Measurements from ENCODE around the gene PAPPA. TPM values are rescaled to one million over a fixed set of nuclear protein-coding genes. Genes with fewer than 3 reads are reported as not detected.

PAPPA gene
- total and polyA plus RNA-seq, 2 donors, result 0.28 to 0.34 TPM

- Histone ChIP-seq H3K36me3 (ENCODE audit: control insufficient read depth in 2 of 2, insufficient read depth in 2 of 2, low read length in 1 of 2) (no peaks in the 10 kb centered on the region), H3K9me3 (ENCODE audit: control insufficient read depth in 2 of 2, insufficient read depth in 1 of 2, low read length in 1 of 2) (no peaks in the 10 kb centered on the region), H3K27ac (ENCODE audit: low read depth in 1 of 2, low read length in 1 of 2) (no peak overlapping the region), H3K27me3 (ENCODE audit: control insufficient read depth in 2 of 2, insufficient read depth in 1 of 2, low read length in 1 of 2) (no peaks in the 10 kb centered on the region), H3K4me1 (ENCODE audit: control insufficient read depth in 2 of 2, insufficient read depth in 2 of 2, low read length in 2 of 2) (no peaks in the 10 kb centered on the region), H3K4me3 (ENCODE audit: low read length in 2 of 2) (no peak overlapping the region)
- WGBS, result 42% methylated on average over 2 of the region's 2 CpGs
- no peak for DNase-seq (ENCODE audit: low read depth in 6 of 9, low spot score in 9 of 9)
Measured at GRCh38 chr9:116133163-116133562, 20.4 kb upstream of the PAPPA start.

DNA sequence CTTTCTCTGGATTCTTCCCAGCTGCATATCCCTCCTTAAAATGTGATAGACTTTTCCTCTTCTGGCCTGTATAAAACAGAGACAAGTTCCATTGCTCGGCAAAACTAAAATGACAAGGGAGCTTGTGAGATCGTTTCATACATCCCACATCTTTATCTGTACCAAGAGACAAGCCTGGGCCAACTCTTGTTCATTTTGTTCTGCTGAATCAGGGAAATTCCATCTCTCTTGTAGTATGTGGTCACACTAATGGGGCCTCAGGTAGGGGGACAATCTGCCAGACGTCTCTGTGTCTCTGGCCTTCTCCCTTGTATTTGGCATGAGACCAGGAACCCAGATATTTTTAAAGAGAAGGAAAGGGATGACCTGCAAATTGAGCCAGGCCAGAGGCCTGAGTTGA, 18.6 kb upstream of the PAPPA start:
- H3K36me3 ChIP-seq (ENCODE audit: control insufficient read depth in 2 of 2, insufficient read depth in 2 of 2, low read length in 1 of 2), result no peaks in the 10 kb centered on the region
- no peaks in the 10 kb centered on the region for H3K27me3 ChIP-seq (ENCODE audit: control insufficient read depth in 2 of 2, insufficient read depth in 1 of 2, low read length in 1 of 2)
- no peak for DNase-seq (ENCODE audit: low read depth in 6 of 9, low spot score in 9 of 9)
- no peaks in the 10 kb centered on the region for H3K4me1 ChIP-seq (ENCODE audit: control insufficient read depth in 2 of 2, insufficient read depth in 2 of 2, low read length in 2 of 2)
- H3K4me3 ChIP-seq (ENCODE audit: low read length in 2 of 2), result no peak overlapping the region
- no peaks in the 10 kb centered on the region for H3K9me3 ChIP-seq (ENCODE audit: control insufficient read depth in 2 of 2, insufficient read depth in 1 of 2, low read length in 1 of 2)
- no peak overlapping the region for H3K27ac ChIP-seq (ENCODE audit: low read depth in 1 of 2, low read length in 1 of 2)
- 81% methylated on average over 3 of the region's 3 CpGs for WGBS

DNA sequence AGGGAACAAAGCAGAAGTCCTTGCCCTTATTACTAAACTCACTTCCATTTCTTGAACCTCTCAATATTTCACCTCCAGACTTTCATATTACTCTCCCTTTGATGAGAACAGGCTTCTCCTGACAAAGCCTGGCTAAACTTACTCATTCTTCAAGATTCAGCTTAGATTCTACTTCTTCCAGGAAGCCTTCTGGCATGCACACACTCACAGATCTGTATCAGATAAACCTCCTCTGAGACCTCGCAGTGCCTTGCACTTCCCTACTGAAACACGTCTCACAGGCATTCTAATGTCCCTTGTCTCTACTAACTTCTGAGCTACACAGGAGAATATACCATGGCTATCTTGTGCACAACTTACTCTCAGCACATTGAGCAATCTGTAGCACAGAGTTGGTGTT, 16.6 kb upstream of the PAPPA start:
- Histone ChIP-seq H3K4me1 (ENCODE audit: control insufficient read depth in 2 of 2, insufficient read depth in 2 of 2, low read length in 2 of 2) (no peaks in the 10 kb centered on the region), H3K9me3 (ENCODE audit: control insufficient read depth in 2 of 2, insufficient read depth in 1 of 2, low read length in 1 of 2) (no peaks in the 10 kb centered on the region), H3K4me3 (ENCODE audit: low read length in 2 of 2) (no peak overlapping the region), H3K36me3 (ENCODE audit: control insufficient read depth in 2 of 2, insufficient read depth in 2 of 2, low read length in 1 of 2) (no peaks in the 10 kb centered on the region), H3K27me3 (ENCODE audit: control insufficient read depth in 2 of 2, insufficient read depth in 1 of 2, low read length in 1 of 2) (no peaks in the 10 kb centered on the region), H3K27ac (ENCODE audit: low read depth in 1 of 2, low read length in 1 of 2) (no peak overlapping the region)
- 78% methylated on average over 2 of the region's 2 CpGs for WGBS
- no peak for DNase-seq (ENCODE audit: low read depth in 6 of 9, low spot score in 9 of 9)

GRCh38 chr9:116137581-116137980, 16.0 kb upstream of the PAPPA start:
- Histone ChIP-seq H3K4me3 (ENCODE audit: low read length in 2 of 2) (no peak overlapping the region), H3K4me1 (ENCODE audit: control insufficient read depth in 2 of 2, insufficient read depth in 2 of 2, low read length in 2 of 2) (no peaks in the 10 kb centered on the region), H3K27ac (ENCODE audit: low read depth in 1 of 2, low read length in 1 of 2) (no peak overlapping the region), H3K9me3 (ENCODE audit: control insufficient read depth in 2 of 2, insufficient read depth in 1 of 2, low read length in 1 of 2) (no peaks in the 10 kb centered on the region), H3K36me3 (ENCODE audit: control insufficient read depth in 2 of 2, insufficient read depth in 2 of 2, low read length in 1 of 2) (no peaks in the 10 kb centered on the region), H3K27me3 (ENCODE audit: control insufficient read depth in 2 of 2, insufficient read depth in 1 of 2, low read length in 1 of 2) (no peaks in the 10 kb centered on the region)
- WGBS, result 92% methylated on average over 5 of the region's 5 CpGs
- no peak for DNase-seq (ENCODE audit: low read depth in 6 of 9, low spot score in 9 of 9)

GRCh38 chr9:116141864-116142561, 11.6 kb upstream of the PAPPA start:
- no peak for DNase-seq (ENCODE audit: low read depth in 6 of 9, low spot score in 9 of 9)
- 94% methylated on average over 6 of the region's 6 CpGs for WGBS

GRCh38 chr9:116142706-116143492, 10.7 kb upstream of the PAPPA start:
- H3K27me3 ChIP-seq (ENCODE audit: control insufficient read depth in 2 of 2, insufficient read depth in 1 of 2, low read length in 1 of 2), result no peaks in the 10 kb centered on the region
- H3K27ac ChIP-seq (ENCODE audit: low read depth in 1 of 2, low read length in 1 of 2), result no peak overlapping the region
- WGBS, result 92% methylated on average over 5 of the region's 5 CpGs
- no peak for DNase-seq (ENCODE audit: low read depth in 6 of 9, low spot score in 9 of 9)
- H3K4me3 ChIP-seq (ENCODE audit: low read length in 2 of 2), result no peak overlapping the region
- H3K36me3 ChIP-seq (ENCODE audit: control insufficient read depth in 2 of 2, insufficient read depth in 2 of 2, low read length in 1 of 2), result no peaks in the 10 kb centered on the region
- H3K9me3 ChIP-seq (ENCODE audit: control insufficient read depth in 2 of 2, insufficient read depth in 1 of 2, low read length in 1 of 2), result no peaks in the 10 kb centered on the region
- H3K4me1 ChIP-seq (ENCODE audit: control insufficient read depth in 2 of 2, insufficient read depth in 2 of 2, low read length in 2 of 2), result no peaks in the 10 kb centered on the region

More at GRCh38 chr9:116141864-116142561, 11.6 kb upstream of the PAPPA start:
- H3K27me3 ChIP-seq (ENCODE audit: control insufficient read depth in 2 of 2, insufficient read depth in 1 of 2, low read length in 1 of 2), result no peaks in the 10 kb centered on the region
- no peak overlapping the region for H3K4me3 ChIP-seq (ENCODE audit: low read length in 2 of 2)
- no peaks in the 10 kb centered on the region for H3K9me3 ChIP-seq (ENCODE audit: control insufficient read depth in 2 of 2, insufficient read depth in 1 of 2, low read length in 1 of 2)
- no peaks in the 10 kb centered on the region for H3K4me1 ChIP-seq (ENCODE audit: control insufficient read depth in 2 of 2, insufficient read depth in 2 of 2, low read length in 2 of 2)
- H3K27ac ChIP-seq (ENCODE audit: low read depth in 1 of 2, low read length in 1 of 2), result no peak overlapping the region
- no peaks in the 10 kb centered on the region for H3K36me3 ChIP-seq (ENCODE audit: control insufficient read depth in 2 of 2, insufficient read depth in 2 of 2, low read length in 1 of 2)

- no peak overlapping the region for H3K27ac ChIP-seq (ENCODE audit: low read depth in 1 of 2, low read length in 1 of 2)
- H3K4me3 ChIP-seq (ENCODE audit: low read length in 2 of 2), result no peak overlapping the region
- no peaks in the 10 kb centered on the region for H3K27me3 ChIP-seq (ENCODE audit: control insufficient read depth in 2 of 2, insufficient read depth in 1 of 2, low read length in 1 of 2)
- 73% methylated on average over 5 of the region's 5 CpGs for WGBS
- no peaks in the 10 kb centered on the region for H3K36me3 ChIP-seq (ENCODE audit: control insufficient read depth in 2 of 2, insufficient read depth in 2 of 2, low read length in 1 of 2)
- no peaks in the 10 kb centered on the region for H3K9me3 ChIP-seq (ENCODE audit: control insufficient read depth in 2 of 2, insufficient read depth in 1 of 2, low read length in 1 of 2)
- no peaks in the 10 kb centered on the region for H3K4me1 ChIP-seq (ENCODE audit: control insufficient read depth in 2 of 2, insufficient read depth in 2 of 2, low read length in 2 of 2)
- no peak for DNase-seq (ENCODE audit: low read depth in 6 of 9, low spot score in 9 of 9)
Measured at GRCh38 chr9:116144038-116144437, 9.6 kb upstream of the PAPPA start.

DNA sequence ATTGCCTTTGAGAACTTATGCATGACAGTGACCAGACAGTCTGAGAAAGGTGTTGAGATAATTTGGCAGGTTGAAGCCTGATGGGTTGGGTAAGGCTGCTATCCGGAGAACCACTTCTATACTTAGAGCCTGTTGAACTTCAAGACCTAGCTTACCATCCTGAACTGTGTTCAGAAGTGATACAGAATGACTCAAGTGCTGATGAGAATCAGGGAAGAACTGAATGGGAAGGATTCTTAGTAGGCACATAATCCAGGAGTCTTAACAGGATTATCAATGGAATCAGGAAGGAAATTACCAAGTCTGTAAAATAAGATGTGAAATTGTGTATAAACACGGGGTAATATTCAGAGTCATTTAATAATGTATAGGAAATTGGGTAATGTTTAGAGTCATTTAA, 9.0 kb upstream of the PAPPA start:
- no peaks in the 10 kb centered on the region for H3K4me1 ChIP-seq (ENCODE audit: control insufficient read depth in 2 of 2, insufficient read depth in 2 of 2, low read length in 2 of 2)
- no peaks in the 10 kb centered on the region for H3K27me3 ChIP-seq (ENCODE audit: control insufficient read depth in 2 of 2, insufficient read depth in 1 of 2, low read length in 1 of 2)
- no peaks in the 10 kb centered on the region for H3K9me3 ChIP-seq (ENCODE audit: control insufficient read depth in 2 of 2, insufficient read depth in 1 of 2, low read length in 1 of 2)
- no peak overlapping the region for H3K27ac ChIP-seq (ENCODE audit: low read depth in 1 of 2, low read length in 1 of 2)
- H3K4me3 ChIP-seq (ENCODE audit: low read length in 2 of 2), result no peak overlapping the region
- H3K36me3 ChIP-seq (ENCODE audit: control insufficient read depth in 2 of 2, insufficient read depth in 2 of 2, low read length in 1 of 2), result no peaks in the 10 kb centered on the region
- DNase-seq (ENCODE audit: low read depth in 6 of 9, low spot score in 9 of 9), result no peak
- 84% methylated on average over 2 of the region's 2 CpGs for WGBS

- Histone ChIP-seq H3K4me1 (ENCODE audit: control insufficient read depth in 2 of 2, insufficient read depth in 2 of 2, low read length in 2 of 2) (no peaks in the 10 kb centered on the region), H3K9me3 (ENCODE audit: control insufficient read depth in 2 of 2, insufficient read depth in 1 of 2, low read length in 1 of 2) (no peaks in the 10 kb centered on the region), H3K27ac (ENCODE audit: low read depth in 1 of 2, low read length in 1 of 2) (no peak overlapping the region), H3K36me3 (ENCODE audit: control insufficient read depth in 2 of 2, insufficient read depth in 2 of 2, low read length in 1 of 2) (no peaks in the 10 kb centered on the region), H3K4me3 (ENCODE audit: low read length in 2 of 2) (no peak overlapping the region), H3K27me3 (ENCODE audit: control insufficient read depth in 2 of 2, insufficient read depth in 1 of 2, low read length in 1 of 2) (no peaks in the 10 kb centered on the region)
- DNase-seq (ENCODE audit: low read depth in 6 of 9, low spot score in 9 of 9), result no peak
Measured at GRCh38 chr9:116145036-116145435, 8.6 kb upstream of the PAPPA start.

Data from thymus (tissue), 11 donors.